Omental fat pad (tissue), 4 donors: ENCODE measurements around the gene UBL4B. TPM values are rescaled to one million over a fixed set of nuclear protein-coding genes. Genes with fewer than 3 reads are reported as not detected.

Experiments
- ATAC-seq: fragments of 150-250 bp; one replicate; pipeline ENCODE4 v1.9.1; 2016; ENCODE audit warnings: mild to moderate bottlenecking, moderate library complexity; ENCODE audit not compliant: low FRiP score
- DNase-seq: peaks from one replicate; pipeline ENCODE4 v3.0.0-alpha.2; 2019; ENCODE audit warnings: low spot score
- total RNA-seq, 4 donors: library from RNA; depleted of rRNA; stranded (reverse); fragments of >200 nt; gene quantifications; one replicate each; pipeline ENCODE4 v1.1.0, GENCODE V29; 2016
- TF ChIP-seq, protein P1 (sequence below), 3 donors: fragments of 450-650 bp; IDR thresholded peaks; one replicate each; pipeline ENCODE4 v1.5.1; 2016 to 2017; ENCODE audit warnings: antibody characterized with exemption in 3 of 3, mild to moderate bottlenecking in 3 of 3, moderate library complexity in 2 of 3

The UBL4B gene
- total RNA-seq, 4 donors from 2014 or later = 0.46 to 0.63 TPM; not detected in 2

DNA sequence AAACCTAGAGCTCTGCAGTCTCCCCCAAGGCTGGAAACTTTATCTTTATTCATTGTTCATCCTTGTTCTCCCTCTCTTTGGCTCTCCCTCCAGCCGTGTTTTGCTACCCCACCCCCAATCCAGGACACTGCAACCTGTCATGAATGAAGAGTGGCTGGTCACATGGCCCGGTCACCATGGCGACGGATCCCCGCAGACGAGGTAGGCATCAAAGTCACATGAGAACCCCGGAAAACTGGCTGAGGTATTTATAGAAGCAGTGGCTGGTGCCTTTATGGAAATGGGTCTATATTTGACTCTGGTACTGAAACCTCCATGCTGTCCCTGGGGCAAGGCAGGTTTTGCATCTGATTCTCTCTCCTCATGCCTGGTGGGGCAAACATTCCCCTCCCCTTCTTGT is 24.7 kb downstream of the UBL4B start:
- no peak for ATAC-seq
- TF ChIP-seq, protein P1, sequence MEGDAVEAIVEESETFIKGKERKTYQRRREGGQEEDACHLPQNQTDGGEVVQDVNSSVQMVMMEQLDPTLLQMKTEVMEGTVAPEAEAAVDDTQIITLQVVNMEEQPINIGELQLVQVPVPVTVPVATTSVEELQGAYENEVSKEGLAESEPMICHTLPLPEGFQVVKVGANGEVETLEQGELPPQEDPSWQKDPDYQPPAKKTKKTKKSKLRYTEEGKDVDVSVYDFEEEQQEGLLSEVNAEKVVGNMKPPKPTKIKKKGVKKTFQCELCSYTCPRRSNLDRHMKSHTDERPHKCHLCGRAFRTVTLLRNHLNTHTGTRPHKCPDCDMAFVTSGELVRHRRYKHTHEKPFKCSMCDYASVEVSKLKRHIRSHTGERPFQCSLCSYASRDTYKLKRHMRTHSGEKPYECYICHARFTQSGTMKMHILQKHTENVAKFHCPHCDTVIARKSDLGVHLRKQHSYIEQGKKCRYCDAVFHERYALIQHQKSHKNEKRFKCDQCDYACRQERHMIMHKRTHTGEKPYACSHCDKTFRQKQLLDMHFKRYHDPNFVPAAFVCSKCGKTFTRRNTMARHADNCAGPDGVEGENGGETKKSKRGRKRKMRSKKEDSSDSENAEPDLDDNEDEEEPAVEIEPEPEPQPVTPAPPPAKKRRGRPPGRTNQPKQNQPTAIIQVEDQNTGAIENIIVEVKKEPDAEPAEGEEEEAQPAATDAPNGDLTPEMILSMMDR (IDR thresholded peaks at IDR 0.05) = no peak

DNA sequence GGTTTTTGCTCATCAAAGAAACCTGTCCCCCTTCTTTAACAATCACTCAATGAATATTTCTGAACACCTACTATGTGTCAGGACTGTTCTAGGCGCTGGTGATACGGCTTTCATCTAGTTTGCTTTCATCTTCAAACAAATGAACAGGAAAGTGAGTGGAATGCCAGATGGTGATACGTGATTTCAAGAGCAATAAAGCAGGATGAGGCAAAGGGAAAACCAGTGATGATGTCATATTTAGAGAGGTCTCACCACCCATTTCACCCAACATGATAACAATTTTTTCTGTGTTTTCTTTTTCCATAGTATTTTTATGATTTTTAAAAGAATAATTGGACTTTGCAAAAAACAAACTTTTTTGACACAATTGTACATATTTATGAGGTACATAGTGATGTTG is 26.7 kb downstream of the UBL4B start:
- no peak for DNase-seq
- TF ChIP-seq, protein P1 (IDR thresholded peaks at IDR 0.05) = no peak
- no peak for ATAC-seq

More for the DNA sequence above, 24.7 kb downstream of the UBL4B start:
- DNase-seq = no peak

DNA sequence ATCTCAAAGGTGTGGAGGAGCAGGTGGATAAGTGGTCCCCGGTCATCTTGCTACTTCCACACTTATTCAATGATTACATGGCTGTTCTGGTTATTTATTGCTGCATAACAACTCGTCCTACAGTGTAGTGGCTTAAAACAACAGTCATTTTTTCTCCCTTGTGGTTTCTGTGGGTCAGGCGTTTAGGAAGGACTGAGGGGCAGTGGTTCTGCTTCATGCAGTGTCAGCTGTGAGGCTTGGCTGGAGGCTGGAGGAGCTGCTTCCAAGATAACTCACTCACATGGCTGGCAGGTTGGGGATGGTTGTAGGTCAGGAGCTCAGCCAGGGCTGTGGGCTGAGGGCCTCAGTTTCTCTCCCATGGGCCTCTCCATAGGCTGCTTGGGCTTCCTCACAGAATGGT is 32.1 kb downstream of the UBL4B start:
- no peak for DNase-seq
- ATAC-seq = no peak
- TF ChIP-seq, protein P1 (IDR thresholded peaks at IDR 0.05) = no peak

DNA sequence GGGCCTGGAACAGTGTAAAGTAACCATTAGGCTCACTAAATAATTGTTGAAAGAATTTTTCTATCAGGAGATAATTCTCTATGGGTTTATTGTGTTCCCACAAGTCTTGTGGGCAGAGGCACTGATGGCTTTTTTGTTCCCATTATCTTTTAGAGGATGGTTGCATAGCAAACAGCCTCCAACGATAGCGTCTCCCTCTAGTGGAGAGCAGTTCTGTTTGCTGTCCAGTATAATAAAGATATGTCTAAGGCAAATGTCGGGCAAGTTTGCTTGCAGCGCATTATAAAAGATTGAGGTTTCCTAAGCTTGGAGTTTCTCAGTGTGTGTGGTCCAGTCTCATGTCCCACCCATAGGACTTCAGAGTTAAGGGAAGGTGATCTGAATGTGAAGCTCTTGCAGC is 36.7 kb downstream of the UBL4B start:
- TF ChIP-seq, protein P1 (IDR thresholded peaks at IDR 0.05) = no peak
- ATAC-seq = no peak
- DNase-seq = no peak

DNA sequence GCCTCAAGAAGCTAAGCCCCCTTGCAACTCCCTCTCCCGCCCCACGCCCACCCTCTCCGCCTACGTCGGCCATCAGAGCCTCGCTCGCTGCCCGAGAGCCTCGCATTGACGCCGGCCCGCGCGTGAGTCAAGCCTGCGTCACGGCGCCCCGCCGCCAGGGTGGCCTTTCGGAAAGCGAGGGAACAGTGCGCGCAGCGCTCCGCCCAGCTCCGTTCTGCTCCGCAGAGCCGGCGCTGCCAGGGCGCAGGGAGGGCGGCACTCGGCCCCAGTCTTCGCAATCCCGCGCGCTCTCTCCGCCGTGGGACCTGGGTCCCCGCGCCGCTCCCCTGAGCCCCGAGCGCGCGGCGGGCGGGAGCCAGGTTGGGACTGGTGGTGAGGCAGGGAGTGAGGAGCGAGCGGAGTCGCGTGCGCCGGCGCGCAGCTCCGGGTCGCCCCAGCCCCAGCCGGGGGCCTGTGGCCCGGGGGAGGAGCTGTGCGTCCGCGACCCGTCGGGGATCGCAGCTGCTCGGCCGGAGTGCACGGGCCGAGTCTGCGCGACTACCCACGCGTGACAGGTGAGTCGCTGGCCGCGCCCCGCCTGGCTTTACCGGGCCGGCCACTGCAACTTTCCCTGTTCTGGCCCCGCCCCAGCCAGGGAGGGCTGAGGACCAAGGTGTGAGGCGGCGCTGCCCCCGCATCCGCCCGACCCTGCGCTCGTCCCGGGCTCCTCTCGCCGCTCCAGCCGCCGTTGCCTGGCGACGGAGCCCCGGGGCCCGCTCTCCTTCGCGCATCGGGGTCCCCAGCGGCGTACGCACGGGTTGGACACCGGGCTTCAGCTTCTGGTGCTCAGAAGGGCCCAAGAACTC is 38.3 kb downstream of the UBL4B start, which contains the start of gene SLC6A17:
TSS of gene SLC6A17 (plus strand) at position 165 of the 845 bp plus-strand sequence. CDS start 16,436 bp downstream, outside the sequence.
- TF ChIP-seq, protein P1 (IDR thresholded peaks at IDR 0.05) = no peak
- ATAC-seq (no peak), DNase-seq (no peak)

DNA sequence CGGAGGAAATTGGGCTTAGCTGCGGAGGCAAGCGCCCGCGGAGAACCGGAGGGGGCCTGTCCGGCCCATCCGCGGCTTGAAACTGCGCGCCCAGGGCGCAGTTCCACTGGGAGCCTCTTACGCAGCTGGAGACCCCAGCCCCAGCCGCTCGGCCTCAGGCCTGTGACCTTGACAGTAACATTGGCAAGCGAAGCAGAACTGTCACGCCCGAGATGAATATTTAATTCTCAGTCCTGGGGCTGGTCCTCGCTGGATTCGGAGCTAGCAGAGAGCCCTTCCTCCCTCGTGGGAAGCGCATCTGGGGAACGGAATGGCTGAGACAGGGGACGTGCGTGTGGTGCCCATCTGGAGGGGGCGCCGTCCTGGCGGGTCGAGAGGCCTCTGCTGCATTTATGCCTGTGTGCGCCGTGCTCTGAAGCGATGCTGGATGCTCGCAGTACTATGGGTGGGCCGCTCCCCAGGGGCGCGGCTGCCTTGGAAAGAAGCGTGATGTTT is 39.0 kb downstream of the UBL4B start:
- DNase-seq (no peak), ATAC-seq (no peak)
- TF ChIP-seq, protein P1 (IDR thresholded peaks at IDR 0.05) = no peak
